OCI-LY3 (cell line): ENCODE data around the gene KPNA2.
"Not testable (repeated sequence)": the region's sequence is repeated elsewhere in the genome, so short reads cannot be mapped to it uniquely, and the experiment has no call there.

Experiments used
- EZH2phosphoT487 ChIP-seq: fragments of 200-600 bp; shearing (Covaris generic); IDR thresholded peaks from 2 replicates; pipeline ENCODE4 v1.6.1; 2018; ENCODE audit warnings: antibody characterized with exemption, mixed run types, low read depth
- TF ChIP-seq, protein P1 (sequence below): fragments of 200-600, 300-600 bp; sonication (generic); IDR thresholded peaks from 2 replicates; pipeline ENCODE4 v1.5.1; 2014; ENCODE audit warnings: antibody characterized with exemption, low read length, low read depth

- TF ChIP-seq, protein P1, sequence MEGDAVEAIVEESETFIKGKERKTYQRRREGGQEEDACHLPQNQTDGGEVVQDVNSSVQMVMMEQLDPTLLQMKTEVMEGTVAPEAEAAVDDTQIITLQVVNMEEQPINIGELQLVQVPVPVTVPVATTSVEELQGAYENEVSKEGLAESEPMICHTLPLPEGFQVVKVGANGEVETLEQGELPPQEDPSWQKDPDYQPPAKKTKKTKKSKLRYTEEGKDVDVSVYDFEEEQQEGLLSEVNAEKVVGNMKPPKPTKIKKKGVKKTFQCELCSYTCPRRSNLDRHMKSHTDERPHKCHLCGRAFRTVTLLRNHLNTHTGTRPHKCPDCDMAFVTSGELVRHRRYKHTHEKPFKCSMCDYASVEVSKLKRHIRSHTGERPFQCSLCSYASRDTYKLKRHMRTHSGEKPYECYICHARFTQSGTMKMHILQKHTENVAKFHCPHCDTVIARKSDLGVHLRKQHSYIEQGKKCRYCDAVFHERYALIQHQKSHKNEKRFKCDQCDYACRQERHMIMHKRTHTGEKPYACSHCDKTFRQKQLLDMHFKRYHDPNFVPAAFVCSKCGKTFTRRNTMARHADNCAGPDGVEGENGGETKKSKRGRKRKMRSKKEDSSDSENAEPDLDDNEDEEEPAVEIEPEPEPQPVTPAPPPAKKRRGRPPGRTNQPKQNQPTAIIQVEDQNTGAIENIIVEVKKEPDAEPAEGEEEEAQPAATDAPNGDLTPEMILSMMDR: not testable (repeated sequence)
- not testable (repeated sequence) for TF ChIP-seq EZH2phosphoT487
Observed at GRCh38 chr17:68086666-68087065, 51.1 kb downstream of the KPNA2 start.
